Sigmoid colon (tissue), 7 donors: Measurements from ENCODE around the gene VPS35L. TPM values are rescaled to one million over a fixed set of nuclear protein-coding genes. Genes with fewer than 3 reads are reported as not detected.

Source experiments
- DNase-seq: peaks from one replicate; pipeline ENCODE4 v3.0.0-alpha.2; 2019
- H3K27ac ChIP-seq, 4 donors: fragments of 200-600 bp; sonication (generic); one replicate each; pipeline ENCODE4 v1.5.1; 2016 to 2019; ENCODE audit warnings: mild to moderate bottlenecking in 1 of 4
- H3K27me3 ChIP-seq, 3 donors: fragments of 200-600 bp; sonication (generic); one replicate each; pipeline ENCODE4 v1.5.1; 2019; ENCODE audit warnings: mild to moderate bottlenecking in 1 of 3
- H3K36me3 ChIP-seq, 4 donors: fragments of 200-600 bp; sonication (generic); one replicate each; pipeline ENCODE4 v1.5.1; 2016 to 2019
- H3K4me1 ChIP-seq, 4 donors: fragments of 200-600 bp; sonication (generic); one replicate each; pipeline ENCODE4 v1.5.1; 2017 to 2019
- H3K4me3 ChIP-seq, 4 donors: fragments of 200-600 bp; sonication (generic); one replicate each; pipeline ENCODE4 v1.5.1; 2017 to 2019; ENCODE audit warnings: mild to moderate bottlenecking in 2 of 4, moderate library complexity in 1 of 4
- H3K9me3 ChIP-seq, 4 donors: fragments of 200-600 bp in 3 of 4; sonication (generic) in 3 of 4; one replicate each; pipeline versions ENCODE4 v1.5.1 to v1.6.1; 2013 to 2019
- CTCF ChIP-seq, 4 experiments: fragments of 450-650 bp in 3 of 4; fragments of 200-600 bp in 1 of 4; IDR thresholded peaks; one replicate each; pipeline ENCODE4 v1.5.1; 2016 to 2019; ENCODE audit warnings: antibody characterized with exemption in 4 of 4, mild to moderate bottlenecking in 3 of 4, moderate library complexity in 2 of 4
- EP300 ChIP-seq, 4 donors: sonication (generic); formaldehyde crosslinking; IDR thresholded peaks; one replicate each; pipeline ENCODE4 v1.6.1; 2017; ENCODE audit warnings: antibody characterized with exemption in 4 of 4
- POLR2A ChIP-seq, 2 donors: fragments of 450-650 bp; IDR thresholded peaks; one replicate each; pipeline ENCODE4 v1.6.1; 2016; ENCODE audit warnings: antibody characterized with exemption in 2 of 2, mild to moderate bottlenecking in 2 of 2, moderate library complexity in 2 of 2
- POLR2AphosphoS5 ChIP-seq, 4 donors: sonication (generic); formaldehyde crosslinking; IDR thresholded peaks; one replicate each; pipeline ENCODE4 v1.6.1; 2017; ENCODE audit warnings: antibody characterized with exemption in 4 of 4
- WGBS, 2 donors: extraction: QIAGEN DNeasy Blood & Tissue Kit; methylation state at CpG; one replicate each; pipeline ENCODE4 v1.1.7; 2013; 5-methylcytosine and 5-hydroxymethylcytosine counted together
- intact Hi-C: fragments of 100-400 bp; cut with DNase I; formaldehyde crosslinking; loops from one replicate; pipeline ENCODE4 v1.15.1; 2023
- polyA plus RNA-seq, 3 donors: library from polyadenylated mRNA; stranded (reverse); fragments of 200-250 nt; gene quantifications; one replicate each; pipeline ENCODE4 v1.2.3, GENCODE V29; 2013
- total RNA-seq, 4 donors: library from RNA; depleted of rRNA; stranded (reverse); fragments of >200 nt; gene quantifications; one replicate each; pipeline ENCODE4 v1.1.0, GENCODE V29; 2016
- donor health status: healthy with polysubstance abuse.
- donor health status: Bipolar disorder and iron deficiency.
- donor health status: healthy.

Gene VPS35L
- total and polyA plus RNA-seq, 7 donors = 21.6 to 53.7 (median 41.8) TPM

DNA sequence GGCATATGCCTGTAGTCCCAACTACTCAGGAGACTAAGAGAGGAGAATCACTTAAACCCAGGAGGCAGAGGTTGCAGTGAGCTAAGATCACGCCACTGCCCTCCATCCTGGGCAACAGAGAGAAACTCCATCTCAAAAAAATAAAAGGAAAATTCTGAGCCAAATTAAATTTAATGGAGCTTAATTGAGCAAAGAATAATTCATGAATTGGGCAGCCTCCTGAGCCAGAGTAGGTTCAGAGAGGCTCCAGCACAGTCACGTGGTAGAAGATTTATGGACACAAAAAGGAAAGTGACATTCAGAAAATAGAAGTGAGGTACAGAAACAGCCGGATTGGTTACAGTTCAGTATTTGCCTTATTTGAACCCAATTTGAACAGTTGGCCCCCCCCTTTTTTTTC is 10.9 kb downstream of the VPS35L start:
- Histone ChIP-seq H3K4me1 (no peaks in the 10 kb centered on the region), H3K36me3 (peaks cover 26 to 68% (median 36%) of the 10 kb centered on the region in 4 donors), H3K4me3 (no peak overlapping the region), H3K9me3 (peaks cover 0 to 3% (median 0%) of the 10 kb centered on the region in 4 donors), H3K27me3 (no peaks in the 10 kb centered on the region), H3K27ac (no peak overlapping the region)
- intact Hi-C loops = no loop called here
- TF ChIP-seq POLR2A (IDR thresholded peaks at IDR 0.05) (no peak), EP300 (IDR thresholded peaks at IDR 0.05) (no peak), POLR2AphosphoS5 (IDR thresholded peaks at IDR 0.05) (no peak), CTCF (IDR thresholded peaks at IDR 0.05) (no peak)
- DNase-seq = no peak
- WGBS, 2 donors = 95% methylated on average over 3 of the region's 3 CpGs

GRCh38 chr16:19567560-19567959 is 12.1 kb downstream of the VPS35L start:
- H3K36me3 ChIP-seq = peaks cover 26 to 78% (median 37%) of the 10 kb centered on the region in 4 donors
- no peak overlapping the region for H3K27ac ChIP-seq
- H3K27me3 ChIP-seq = no peaks in the 10 kb centered on the region
- intact Hi-C loops = no loop called here
- DNase-seq = no peak
- TF ChIP-seq EP300 (IDR thresholded peaks at IDR 0.05) = no peak
- H3K4me1 ChIP-seq = no peaks in the 10 kb centered on the region
- no peak overlapping the region for H3K4me3 ChIP-seq
- 85 to 92% methylated on average over 8 of the region's 8 CpGs for WGBS, 2 donors
- peaks cover 0 to 3% (median 0%) of the 10 kb centered on the region in 4 donors for H3K9me3 ChIP-seq

DNA sequence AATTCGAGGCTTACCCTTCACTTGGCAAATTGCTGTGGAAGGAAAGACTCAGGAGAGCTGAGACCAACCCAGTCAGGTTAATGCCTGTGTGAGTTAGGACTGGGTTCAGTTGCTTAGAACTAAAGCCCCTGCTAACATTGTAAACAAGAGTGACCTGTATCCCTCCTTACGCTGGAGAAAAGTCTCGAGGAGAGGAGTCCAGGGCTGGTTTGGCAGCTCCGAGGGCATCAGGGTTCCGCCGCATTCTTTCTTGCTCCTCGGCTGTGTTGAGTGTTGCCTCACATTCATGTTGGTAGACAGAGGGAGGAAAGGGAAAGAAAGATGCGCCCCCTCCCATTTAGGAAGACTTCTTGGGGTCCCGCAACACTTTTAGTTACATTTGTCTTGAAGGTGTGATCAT is 18.5 kb downstream of the VPS35L start:
- no peaks in the 10 kb centered on the region for H3K9me3 ChIP-seq
- no peak overlapping the region for H3K4me3 ChIP-seq
- H3K4me1 ChIP-seq = peaks cover 0 to 12% (median 4%) of the 10 kb centered on the region in 4 donors
- TF ChIP-seq EP300 (IDR thresholded peaks at IDR 0.05) (no peak), POLR2A (IDR thresholded peaks at IDR 0.05) (no peak), POLR2AphosphoS5 (IDR thresholded peaks at IDR 0.05) (no peak), CTCF (IDR thresholded peaks at IDR 0.05) (no peak)
- DNase-seq = no peak
- no peaks in the 10 kb centered on the region for H3K27me3 ChIP-seq
- no peak overlapping the region for H3K27ac ChIP-seq
- intact Hi-C loops = no loop called here
- WGBS, 2 donors = 96 to 97% methylated on average over 9 of the region's 9 CpGs
- H3K36me3 ChIP-seq = peaks cover 6 to 84% (median 38%) of the 10 kb centered on the region in 4 donors

GRCh38 chr16:19574615-19575014 is 19.1 kb downstream of the VPS35L start:
- whole genome bisulfite sequencing, 2 donors = 66 to 91% methylated on average over 2 of the region's 2 CpGs
- Histone ChIP-seq H3K27ac (no peak overlapping the region), H3K9me3 (no peaks in the 10 kb centered on the region), H3K27me3 (no peaks in the 10 kb centered on the region), H3K36me3 (peaks cover under 1 to 84% (median 36%) of the 10 kb centered on the region in 4 donors), H3K4me1 (peaks cover 0 to 19% (median 7%) of the 10 kb centered on the region in 4 donors), H3K4me3 (no peak overlapping the region)
- intact Hi-C loops = no loop called here
- TF ChIP-seq POLR2AphosphoS5 (IDR thresholded peaks at IDR 0.05) = no peak
- no peak for TF ChIP-seq POLR2A (IDR thresholded peaks at IDR 0.05)
- TF ChIP-seq EP300 (IDR thresholded peaks at IDR 0.05) = no peak
- no peak for TF ChIP-seq CTCF (IDR thresholded peaks at IDR 0.05)
- DNase-seq = no peak

DNA sequence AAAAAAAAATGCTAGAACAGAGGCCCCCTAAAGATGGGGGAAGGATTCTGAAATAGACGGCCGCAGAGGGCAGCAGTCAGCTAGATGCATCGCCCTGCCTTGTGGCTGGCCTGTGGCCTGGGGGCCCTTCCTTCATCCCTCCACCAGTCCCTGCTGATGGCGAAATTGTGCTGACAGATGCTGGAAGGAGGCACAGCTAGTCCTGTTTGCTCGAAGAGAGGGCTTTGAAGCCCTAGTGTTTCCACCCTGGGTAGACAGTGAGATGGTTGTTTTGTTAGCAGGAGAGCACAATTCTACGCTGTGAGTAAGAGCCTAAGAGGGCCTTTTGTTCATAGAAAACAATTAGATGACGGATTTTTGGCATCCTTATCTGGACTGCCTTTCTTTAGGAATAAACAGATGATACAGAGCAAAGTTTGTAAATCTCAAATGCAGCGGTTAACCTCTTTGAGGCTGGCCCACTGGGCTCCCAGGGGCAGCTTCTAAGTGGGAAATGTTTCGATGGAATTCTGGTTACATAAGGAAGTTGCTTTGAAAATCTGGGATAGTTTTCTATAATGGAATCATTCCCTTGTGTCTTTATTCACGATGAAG is 23.0 kb downstream of the VPS35L start:
- peak overlapping the region; percentile 19 to 74 (median 68) for H3K27ac ChIP-seq
- H3K27me3 ChIP-seq = no peaks in the 10 kb centered on the region
- H3K9me3 ChIP-seq = no peaks in the 10 kb centered on the region
- peaks cover 13 to 85% (median 44%) of the 10 kb centered on the region in 4 donors for H3K36me3 ChIP-seq
- WGBS, 2 donors = 90 to 95% methylated on average over 10 of the region's 10 CpGs
- H3K4me3 ChIP-seq = no peak overlapping the region
- DNase-seq = peak; percentile 78
- TF ChIP-seq EP300 (IDR thresholded peaks at IDR 0.05) (no peak), POLR2AphosphoS5 (IDR thresholded peaks at IDR 0.05) (peak in 2 of 4 donors; percentile 9 to 17), CTCF (IDR thresholded peaks at IDR 0.05) (no peak), POLR2A (IDR thresholded peaks at IDR 0.05) (no peak)
- intact Hi-C loops = no loop called here
- H3K4me1 ChIP-seq = peaks cover 0 to 20% (median 8%) of the 10 kb centered on the region in 4 donors
